ENCODE data around the gene ADCY9.
"Not testable (repeated sequence)": the region's sequence is repeated elsewhere in the genome, so short reads cannot be mapped to it uniquely, and the experiment has no call there.

The ADCY9 gene

GRCh38 chr16:4073150-4073549 is 43.1 kb downstream of the ADCY9 start:
- not testable (repeated sequence) for FAIRE-seq; DNase-seq (ENCODE audit: insufficient read length, low spot score)

- FAIRE-seq (no peak), DNase-seq (ENCODE audit: insufficient read length, low spot score) (no peak)
These were observed 44.3 kb downstream of the ADCY9 start for GRCh38 chr16:4071686-4072561.

- no peak for DNase-seq (ENCODE audit: insufficient read length, low spot score)
- no peak for FAIRE-seq
These were observed 45.3 kb downstream of the ADCY9 start for GRCh38 chr16:4070936-4071335.

- DNase-seq (ENCODE audit: insufficient read length, low spot score) (no peak), FAIRE-seq (no peak)
These were observed 48.8 kb downstream of the ADCY9 start for GRCh38 chr16:4067262-4068001.

- no peak for DNase-seq (ENCODE audit: insufficient read length, low spot score)
- FAIRE-seq, result no peak
These were observed 51.3 kb downstream of the ADCY9 start for GRCh38 chr16:4064950-4065352.

- DNase-seq (ENCODE audit: insufficient read length, low spot score) (no peak), FAIRE-seq (no peak)
These were observed 53.9 kb downstream of the ADCY9 start for GRCh38 chr16:4062212-4062802.

GRCh38 chr16:4060823-4061222 is 55.4 kb downstream of the ADCY9 start:
- DNase-seq (ENCODE audit: insufficient read length, low spot score), result no peak
- no peak for FAIRE-seq

- no peak for FAIRE-seq
- no peak for DNase-seq (ENCODE audit: insufficient read length, low spot score)
These were observed 56.2 kb downstream of the ADCY9 start for GRCh38 chr16:4060009-4060408.

- FAIRE-seq (no peak), DNase-seq (ENCODE audit: insufficient read length, low spot score) (peak; percentile 39)
These were observed 57.9 kb downstream of the ADCY9 start for GRCh38 chr16:4058386-4058785.

- FAIRE-seq, result no peak
These were observed 58.8 kb downstream of the ADCY9 start for GRCh38 chr16:4057439-4057877.

GRCh38 chr16:4056161-4057105 is 59.8 kb downstream of the ADCY9 start:
- DNase-seq (ENCODE audit: insufficient read length, low spot score), result no peak
- FAIRE-seq, result no peak

More at GRCh38 chr16:4057439-4057877, 58.8 kb downstream of the ADCY9 start:
- no peak for DNase-seq (ENCODE audit: insufficient read length, low spot score)

GRCh38 chr16:4055748-4056147 is 60.5 kb downstream of the ADCY9 start:
- no peak for DNase-seq (ENCODE audit: insufficient read length, low spot score)
- FAIRE-seq, result no peak

- no peak for DNase-seq (ENCODE audit: insufficient read length, low spot score)
- no peak for FAIRE-seq
These were observed 62.9 kb downstream of the ADCY9 start for GRCh38 chr16:4053301-4053845.

- DNase-seq (ENCODE audit: insufficient read length, low spot score) (no peak), FAIRE-seq (no peak)
These were observed 63.4 kb downstream of the ADCY9 start for GRCh38 chr16:4052801-4053293.

- no peak for DNase-seq (ENCODE audit: insufficient read length, low spot score)
- FAIRE-seq, result no peak
These were observed 64.1 kb downstream of the ADCY9 start for GRCh38 chr16:4052096-4052495.

- DNase-seq (ENCODE audit: insufficient read length, low spot score) (no peak), FAIRE-seq (no peak)
These were observed 64.7 kb downstream of the ADCY9 start for GRCh38 chr16:4051591-4051990.

- no peak for DNase-seq (ENCODE audit: insufficient read length, low spot score)
- FAIRE-seq, result no peak
These were observed 67.2 kb downstream of the ADCY9 start for GRCh38 chr16:4049031-4049430.

- no peak for FAIRE-seq
These were observed 67.8 kb downstream of the ADCY9 start for GRCh38 chr16:4048481-4048880.

GRCh38 chr16:4046221-4046620 is 70.0 kb downstream of the ADCY9 start:
- no peak for DNase-seq (ENCODE audit: insufficient read length, low spot score)
- FAIRE-seq, result no peak

More at GRCh38 chr16:4048481-4048880, 67.8 kb downstream of the ADCY9 start:
- DNase-seq (ENCODE audit: insufficient read length, low spot score), result no peak

- DNase-seq (ENCODE audit: insufficient read length, low spot score); FAIRE-seq: not testable (repeated sequence)
These were observed 70.7 kb downstream of the ADCY9 start for GRCh38 chr16:4045561-4045960.

Data from HTR-8/SVneo (cell line).